Neural progenitor cell (in vitro differentiated cells): ENCODE results near the gene IQGAP3. TPM values are rescaled to one million over a fixed set of nuclear protein-coding genes. Genes with fewer than 3 reads are reported as not detected.

Experiments
- DNase-seq: peaks from one replicate; pipeline ENCODE4 v3.0.0-alpha.2; 2016; ENCODE audit warnings: low spot score
- H2AFZ ChIP-seq: fragments of 200-600 bp; sonication (generic); replicated peaks from 2 replicates; pipeline ENCODE4 v1.6.1; 2016; ENCODE audit warnings: antibody characterized with exemption
- H3F3A ChIP-seq: fragments of 200-600 bp; sonication (generic); 2 replicates; pipeline ENCODE4 v1.6.1; 2016; ENCODE audit warnings: antibody characterized with exemption, low read depth
- H3K27ac ChIP-seq: fragments of 200-600 bp; sonication (generic); 2 replicates; pipeline ENCODE4 v1.5.1; 2016; ENCODE audit warnings: mild to moderate bottlenecking
- H3K27me3 ChIP-seq: fragments of 200-600 bp; sonication (generic); 2 replicates; pipeline ENCODE4 v1.6.1; 2016; ENCODE audit warnings: mild to moderate bottlenecking, moderate library complexity
- H3K36me3 ChIP-seq: fragments of 200-600 bp; sonication (generic); 2 replicates; pipeline ENCODE4 v1.5.1; 2016
- H3K4me1 ChIP-seq: fragments of 200-600 bp; sonication (generic); 2 replicates; pipeline ENCODE4 v1.6.1; 2016; ENCODE audit warnings: mixed run types
- H3K4me2 ChIP-seq: fragments of 200-600 bp; sonication (generic); 2 replicates; pipeline ENCODE4 v1.6.1; 2016
- H3K4me3 ChIP-seq: fragments of 200-600 bp; sonication (generic); 2 replicates; pipeline ENCODE4 v1.5.1; 2016
- H3K79me2 ChIP-seq: fragments of 200-600 bp; sonication (generic); 2 replicates; pipeline ENCODE4 v1.6.1; 2016; ENCODE audit warnings: low read depth
- H3K9ac ChIP-seq: fragments of 200-600 bp; sonication (generic); 2 replicates; pipeline ENCODE4 v1.6.1; 2016
- H3K9me3 ChIP-seq: fragments of 200-600 bp; sonication (generic); 2 replicates; pipeline ENCODE4 v1.5.1; 2016; ENCODE audit warnings: low read depth
- H4K20me1 ChIP-seq: fragments of 200-600 bp; sonication (generic); 2 replicates; pipeline ENCODE4 v1.6.1; 2016; ENCODE audit warnings: low read depth
- H3K27ac Mint-ChIP-seq: 3 replicates; pipeline ENCODE4 v1.8.0; 2021; ENCODE audit warnings: mixed read lengths
- H3K27me3 Mint-ChIP-seq: 2 replicates; pipeline ENCODE4 v1.8.0; 2022; ENCODE audit warnings: low read depth, mild to moderate bottlenecking, inconsistent platforms, moderate library complexity, mixed read lengths; ENCODE audit not compliant: insufficient read depth
- H3K36me3 Mint-ChIP-seq: 3 replicates; pipeline ENCODE4 v1.8.0; 2021; ENCODE audit warnings: mixed read lengths
- H3K4me1 Mint-ChIP-seq: 3 replicates; pipeline ENCODE4 v1.8.0; 2021; ENCODE audit warnings: mixed read lengths
- H3K4me3 Mint-ChIP-seq: 3 replicates; pipeline ENCODE4 v1.8.0; 2021; ENCODE audit warnings: mild to moderate bottlenecking, moderate library complexity, mixed read lengths
- H3K9me3 Mint-ChIP-seq: 3 replicates; pipeline ENCODE4 v1.8.0; 2020; ENCODE audit warnings: mixed read lengths
- CTCF ChIP-seq: fragments of 200-600 bp; sonication (generic); IDR thresholded peaks from 2 replicates; pipeline ENCODE4 v1.5.1; 2017; ENCODE audit warnings: antibody characterized with exemption, mild to moderate bottlenecking
- EZH2 ChIP-seq: fragments of 200-600 bp; sonication (generic); IDR thresholded peaks from 2 replicates; pipeline ENCODE4 v1.6.1; 2017; ENCODE audit warnings: antibody characterized with exemption, mild to moderate bottlenecking, moderate library complexity
- EZH2phosphoT487 ChIP-seq: fragments of 200-600 bp; sonication (generic); IDR thresholded peaks from 2 replicates; pipeline ENCODE4 v1.6.1; 2017; ENCODE audit warnings: antibody characterized with exemption
- total RNA-seq: library from RNA; depleted of rRNA; stranded (reverse); fragments of >200 nt; gene quantifications from 2 replicates; pipeline ENCODE4 v1.2.3, GENCODE V29; 2015; ENCODE audit warnings: low replicate concordance

Gene IQGAP3
- total RNA-seq, 1 donor from 2014 or later = 31.5 TPM

- Mint-ChIP-seq H3K4me1 (no peaks in the 10 kb centered on the region), H3K4me3 (no peak overlapping the region), H3K36me3 (peaks cover 29% of the 10 kb centered on the region), H3K9me3 (no peaks in the 10 kb centered on the region), H3K27ac (no peak overlapping the region), H3K27me3 (peaks cover 3% of the 10 kb centered on the region)
- H3F3A ChIP-seq = no peaks in the 10 kb centered on the region
- H3K79me2 ChIP-seq = no peaks in the 10 kb centered on the region
- no peak overlapping the region for H3K4me3 ChIP-seq
- H3K9ac ChIP-seq = no peak overlapping the region
- no peaks in the 10 kb centered on the region for H3K4me1 ChIP-seq
- no peak for DNase-seq
- H3K9me3 ChIP-seq = no peaks in the 10 kb centered on the region
- H4K20me1 ChIP-seq = no peaks in the 10 kb centered on the region
- H2AFZ ChIP-seq = no peak overlapping the region
- no peaks in the 10 kb centered on the region for H3K27me3 ChIP-seq
- H3K36me3 ChIP-seq = no peaks in the 10 kb centered on the region
- no peak overlapping the region for H3K4me2 ChIP-seq
- no peak overlapping the region for H3K27ac ChIP-seq
- no peak for TF ChIP-seq CTCF
- TF ChIP-seq EZH2phosphoT487 = no peak
- no peak for TF ChIP-seq EZH2
These were observed 31.4 kb downstream of the IQGAP3 start for GRCh38 chr1:156540955-156541354.

GRCh38 chr1:156539818-156540355 lies 32.5 kb downstream of the IQGAP3 start:
- H3K27ac ChIP-seq = no peak overlapping the region
- H3K4me1 Mint-ChIP-seq = no peaks in the 10 kb centered on the region
- no peaks in the 10 kb centered on the region for H3K36me3 ChIP-seq
- H3K79me2 ChIP-seq = no peaks in the 10 kb centered on the region
- H4K20me1 ChIP-seq = no peaks in the 10 kb centered on the region
- TF ChIP-seq EZH2phosphoT487 (no peak), CTCF (no peak), EZH2 (no peak)
- H3K27me3 ChIP-seq = no peaks in the 10 kb centered on the region
- no peak overlapping the region for H3K4me3 ChIP-seq
- peaks cover 33% of the 10 kb centered on the region for H3K36me3 Mint-ChIP-seq
- no peaks in the 10 kb centered on the region for H3F3A ChIP-seq
- no peak overlapping the region for H3K27ac Mint-ChIP-seq
- no peak overlapping the region for H3K9ac ChIP-seq
- no peak overlapping the region for H2AFZ ChIP-seq
- no peak overlapping the region for H3K4me2 ChIP-seq
- H3K4me3 Mint-ChIP-seq = no peak overlapping the region
- no peaks in the 10 kb centered on the region for H3K9me3 Mint-ChIP-seq
- H3K27me3 Mint-ChIP-seq = peaks cover 3% of the 10 kb centered on the region
- DNase-seq = no peak
- no peaks in the 10 kb centered on the region for H3K9me3 ChIP-seq
- no peaks in the 10 kb centered on the region for H3K4me1 ChIP-seq

- Histone ChIP-seq H3K79me2 (no peaks in the 10 kb centered on the region), H3K36me3 (no peaks in the 10 kb centered on the region), H3K27ac (no peak overlapping the region), H3K4me3 (no peak overlapping the region), H3K4me1 (no peaks in the 10 kb centered on the region), H3K27me3 (no peaks in the 10 kb centered on the region), H3K9me3 (no peaks in the 10 kb centered on the region), H3K9ac (no peak overlapping the region), H4K20me1 (no peaks in the 10 kb centered on the region), H2AFZ (no peak overlapping the region), H3F3A (no peaks in the 10 kb centered on the region), H3K4me2 (no peak overlapping the region)
- Mint-ChIP-seq H3K4me3 (no peak overlapping the region), H3K4me1 (no peaks in the 10 kb centered on the region), H3K27ac (no peak overlapping the region), H3K36me3 (peaks cover 31% of the 10 kb centered on the region), H3K27me3 (no peaks in the 10 kb centered on the region), H3K9me3 (no peaks in the 10 kb centered on the region)
- TF ChIP-seq EZH2phosphoT487 (no peak), EZH2 (no peak), CTCF (no peak)
- no peak for DNase-seq
These were observed 33.5 kb downstream of the IQGAP3 start for GRCh38 chr1:156538711-156539440.
